Testis (tissue), 2 donors: ENCODE measurements around the gene ASB6.

ENCODE experiments used
- CTCF ChIP-seq, 3 experiments: fragments of 450-650 bp in 2 of 3; fragments of 200-600 bp in 1 of 3; sonication (generic) in 1 of 3; IDR thresholded peaks; one replicate each; pipeline ENCODE4 v1.5.1; 2016 to 2019; ENCODE audit warnings: antibody characterized with exemption in 3 of 3, mild to moderate bottlenecking in 2 of 3, moderate library complexity in 1 of 3
- POLR2A ChIP-seq: fragments of 450-650 bp; IDR thresholded peaks from one replicate; pipeline ENCODE4 v1.6.1; 2017; ENCODE audit warnings: antibody characterized with exemption, mild to moderate bottlenecking, moderate library complexity

DNA sequence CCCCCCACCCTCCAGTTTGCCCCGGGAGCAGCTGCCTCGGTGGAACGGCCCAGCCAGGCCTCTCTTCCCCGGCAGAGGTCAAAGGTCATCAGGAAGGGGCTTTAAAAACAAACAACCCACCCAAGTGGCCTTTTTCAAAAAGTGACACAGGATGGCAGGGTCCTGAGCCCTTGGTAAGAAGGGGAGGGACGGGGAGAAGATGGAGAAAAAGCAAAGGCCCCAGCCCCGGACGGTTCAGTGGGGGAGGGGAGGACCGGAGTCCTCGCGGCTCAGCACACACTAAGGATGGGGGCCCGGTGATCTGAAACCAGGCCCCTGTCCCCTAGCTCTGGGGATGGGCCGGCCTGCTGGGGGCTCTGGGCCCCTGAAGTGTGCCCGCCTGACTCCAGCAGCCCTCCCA, 24.6 kb upstream of the ASB6 start:
- TF ChIP-seq CTCF (IDR thresholded peaks at IDR 0.05): no peak
- no peak for TF ChIP-seq POLR2A
